Astrocyte (in vitro differentiated cells and primary cell): ENCODE measurements around the gene SOX13. TPM values are rescaled to one million over a fixed set of nuclear protein-coding genes. Genes with fewer than 3 reads are reported as not detected.

Source experiments
- DNase-seq: peaks from one replicate; pipeline ENCODE4 v3.0.0-alpha.2; 2010; ENCODE audit warnings: low read depth
- FAIRE-seq: peaks from 2 replicates; lab custom pipeline; 2011; peaks lifted over from hg19 to GRCh38; lab: Jason Lieb, UNC
- H2AFZ ChIP-seq: 2 replicates; pipeline ENCODE4 v1.6.0; 2012; ENCODE audit warnings: low read depth, low read length, inconsistent platforms
- H3K27ac ChIP-seq: 2 replicates; pipeline ENCODE4 v1.5.1; 2011; ENCODE audit warnings: low read depth, low read length, inconsistent platforms
- H3K27me3 ChIP-seq: 2 replicates; pipeline ENCODE4 v1.6.0; 2011; ENCODE audit warnings: low read length, inconsistent platforms; ENCODE audit not compliant: insufficient read depth
- H3K36me3 ChIP-seq: 2 replicates; pipeline ENCODE4 v1.5.1; 2011; ENCODE audit warnings: low read length, inconsistent platforms; ENCODE audit not compliant: insufficient read depth
- H3K4me1 ChIP-seq: 2 replicates; pipeline ENCODE4 v1.5.1; 2011; ENCODE audit warnings: low read length, inconsistent platforms; ENCODE audit not compliant: insufficient read depth
- H3K4me2 ChIP-seq: 2 replicates; pipeline ENCODE4 v1.6.0; 2012; ENCODE audit warnings: low read length, inconsistent platforms
- H3K4me3 ChIP-seq: 2 replicates; pipeline ENCODE4 v1.5.1; 2011; ENCODE audit warnings: low read depth, mild to moderate bottlenecking, low read length, inconsistent platforms; ENCODE audit not compliant: insufficient read depth
- H3K79me2 ChIP-seq: 2 replicates; pipeline ENCODE4 v1.6.0; 2012; ENCODE audit warnings: mild to moderate bottlenecking, low read length, inconsistent platforms; ENCODE audit not compliant: insufficient read depth
- H3K9ac ChIP-seq: 2 replicates; pipeline ENCODE4 v1.6.0; 2012; ENCODE audit warnings: mild to moderate bottlenecking, low read length, inconsistent platforms
- H3K9me3 ChIP-seq: 2 replicates; pipeline ENCODE4 v1.5.1; 2012; ENCODE audit warnings: low read depth, mild to moderate bottlenecking, low read length, inconsistent platforms; ENCODE audit not compliant: insufficient read depth
- H4K20me1 ChIP-seq: 2 replicates; pipeline ENCODE4 v1.6.0; 2012; ENCODE audit warnings: low read length, inconsistent platforms; ENCODE audit not compliant: insufficient read depth
- H3K27ac Mint-ChIP-seq: one replicate; pipeline ENCODE4 v1.8.0; 2021; ENCODE audit warnings: mild to moderate bottlenecking, mixed read lengths; ENCODE audit not compliant: unreplicated experiment
- H3K27me3 Mint-ChIP-seq: one replicate; pipeline ENCODE4 v1.8.0; 2021; ENCODE audit warnings: low read depth, mixed read lengths; ENCODE audit not compliant: unreplicated experiment
- H3K36me3 Mint-ChIP-seq: one replicate; pipeline ENCODE4 v1.8.0; 2021; ENCODE audit warnings: low read depth, mixed read lengths; ENCODE audit not compliant: unreplicated experiment
- H3K4me1 Mint-ChIP-seq: one replicate; pipeline ENCODE4 v1.8.0; 2021; ENCODE audit warnings: low read depth, mixed read lengths; ENCODE audit not compliant: unreplicated experiment
- H3K4me3 Mint-ChIP-seq: one replicate; pipeline ENCODE4 v1.8.0; 2021; ENCODE audit warnings: mild to moderate bottlenecking, moderate library complexity, mixed read lengths; ENCODE audit not compliant: unreplicated experiment
- H3K9me3 Mint-ChIP-seq: one replicate; pipeline ENCODE4 v1.8.0; 2021; ENCODE audit warnings: mild to moderate bottlenecking, mixed read lengths; ENCODE audit not compliant: unreplicated experiment
- CTCF ChIP-seq: IDR thresholded peaks from 2 replicates; pipeline ENCODE4 v1.5.1; 2011; ENCODE audit warnings: low read depth, mild to moderate bottlenecking, inconsistent platforms, low read length, moderate library complexity; ENCODE audit not compliant: insufficient read depth
- EZH2 ChIP-seq: IDR thresholded peaks from 2 replicates; pipeline ENCODE4 v1.6.1; 2012; ENCODE audit warnings: mild to moderate bottlenecking, low read length, inconsistent platforms; ENCODE audit not compliant: insufficient read depth
- total RNA-seq: library from RNA; stranded (reverse); gene quantifications from 2 replicates; pipeline ENCODE4 v1.2.1, GENCODE V29; 2021

The SOX13 gene
- total RNA-seq, 1 donor from 2014 or later, result 12.4 TPM

GRCh38 chr1:204075890-204076846 is 3.3 kb downstream of the SOX13 start:
- Mint-ChIP-seq H3K4me1 (peaks cover 20% of the 10 kb centered on the region), H3K4me3 (peak overlapping the region; percentile 95), H3K36me3 (no peaks in the 10 kb centered on the region), H3K9me3 (no peaks in the 10 kb centered on the region), H3K27ac (no peak overlapping the region), H3K27me3 (peaks cover 3% of the 10 kb centered on the region)
- FAIRE-seq, result no peak
- Histone ChIP-seq H3K4me2 (no peak overlapping the region), H3K27ac (no peak overlapping the region), H3K79me2 (peaks cover 14% of the 10 kb centered on the region), H2AFZ (no peak overlapping the region), H3K9ac (no peak overlapping the region), H3K36me3 (no peaks in the 10 kb centered on the region), H4K20me1 (peaks cover 11% of the 10 kb centered on the region), H3K4me3 (no peak overlapping the region), H3K9me3 (no peaks in the 10 kb centered on the region), H3K27me3 (no peaks in the 10 kb centered on the region), H3K4me1 (peaks cover 22% of the 10 kb centered on the region)
- DNase-seq, result no peak
- TF ChIP-seq CTCF, result no peak
- no peak for TF ChIP-seq EZH2

DNA sequence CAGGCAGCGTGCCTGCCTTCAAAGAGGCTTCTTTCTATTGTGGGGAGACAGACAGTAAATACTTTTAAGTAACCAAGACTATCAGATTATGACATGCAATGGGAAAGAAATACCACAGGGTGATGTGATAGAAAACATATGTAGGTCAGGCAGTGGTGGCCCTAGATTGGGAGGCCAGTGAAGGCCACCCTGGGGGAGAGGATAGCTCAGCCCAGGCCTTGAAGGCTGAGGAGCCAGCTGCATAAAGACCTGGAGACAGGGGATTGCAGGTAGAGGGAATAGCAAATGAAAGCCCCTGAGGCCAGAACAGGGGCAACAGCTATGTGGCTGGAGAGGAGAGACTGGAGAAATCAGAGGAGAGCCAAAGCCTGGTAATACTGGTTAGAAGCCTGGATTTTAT is 4.0 kb downstream of the SOX13 start:
- H4K20me1 ChIP-seq, result peaks cover 11% of the 10 kb centered on the region
- peaks cover 20% of the 10 kb centered on the region for H3K4me1 Mint-ChIP-seq
- peaks cover 22% of the 10 kb centered on the region for H3K4me1 ChIP-seq
- no peaks in the 10 kb centered on the region for H3K27me3 Mint-ChIP-seq
- DNase-seq (no peak), FAIRE-seq (no peak)
- H3K79me2 ChIP-seq, result peaks cover 14% of the 10 kb centered on the region
- H3K27me3 ChIP-seq, result no peaks in the 10 kb centered on the region
- peak overlapping the region; percentile 31 for H3K27ac Mint-ChIP-seq
- H3K9me3 ChIP-seq, result no peaks in the 10 kb centered on the region
- H3K36me3 ChIP-seq, result no peaks in the 10 kb centered on the region
- no peak overlapping the region for H3K4me3 ChIP-seq
- H3K4me3 Mint-ChIP-seq, result no peak overlapping the region
- no peaks in the 10 kb centered on the region for H3K9me3 Mint-ChIP-seq
- no peak overlapping the region for H2AFZ ChIP-seq
- no peak for TF ChIP-seq EZH2
- no peak for TF ChIP-seq CTCF
- no peak overlapping the region for H3K27ac ChIP-seq
- H3K36me3 Mint-ChIP-seq, result no peaks in the 10 kb centered on the region
- no peak overlapping the region for H3K9ac ChIP-seq
- H3K4me2 ChIP-seq, result no peak overlapping the region
